Mucosa of rectum (tissue), 2 donors: ENCODE results near the gene RAD50.
"Not testable (repeated sequence)": the region's sequence is repeated elsewhere in the genome, so short reads cannot be mapped to it uniquely, and the experiment has no call there.

Source experiments
- H3K27ac ChIP-seq, 2 donors: one replicate each; pipeline ENCODE4 v1.7.0; 2013; ENCODE audit warnings: inconsistent platforms in 2 of 2, low read depth in 2 of 2, low read length in 2 of 2
- H3K27me3 ChIP-seq, 2 donors: one replicate each; pipeline ENCODE4 v1.7.0; 2013; ENCODE audit warnings: low read length in 2 of 2; ENCODE audit not compliant: control insufficient read depth in 2 of 2, insufficient read depth in 2 of 2
- H3K36me3 ChIP-seq, 2 donors: one replicate each; pipeline ENCODE4 v1.7.0; 2013; ENCODE audit warnings: low read length in 2 of 2; ENCODE audit not compliant: control insufficient read depth in 2 of 2, insufficient read depth in 2 of 2
- H3K4me1 ChIP-seq, 2 donors: one replicate each; pipeline ENCODE4 v1.7.0; 2013; ENCODE audit warnings: low read length in 2 of 2, mild to moderate bottlenecking in 1 of 2; ENCODE audit not compliant: control insufficient read depth in 2 of 2, insufficient read depth in 2 of 2
- H3K4me3 ChIP-seq, 2 donors: one replicate each; pipeline ENCODE4 v1.7.0; 2013; ENCODE audit warnings: low read length in 2 of 2
- H3K9ac ChIP-seq, 2 donors: one replicate each; pipeline ENCODE4 v1.7.0; 2013; ENCODE audit warnings: low read length in 2 of 2, low read depth in 1 of 2, mild to moderate bottlenecking in 1 of 2
- H3K9me3 ChIP-seq, 2 donors: one replicate each; pipeline ENCODE4 v1.7.0; 2013; ENCODE audit warnings: low read length in 2 of 2; ENCODE audit not compliant: control insufficient read depth in 2 of 2
- donor health status: healthy.
- donor health status: Normal muscosa, but diverticular disease.

RAD50 gene

DNA sequence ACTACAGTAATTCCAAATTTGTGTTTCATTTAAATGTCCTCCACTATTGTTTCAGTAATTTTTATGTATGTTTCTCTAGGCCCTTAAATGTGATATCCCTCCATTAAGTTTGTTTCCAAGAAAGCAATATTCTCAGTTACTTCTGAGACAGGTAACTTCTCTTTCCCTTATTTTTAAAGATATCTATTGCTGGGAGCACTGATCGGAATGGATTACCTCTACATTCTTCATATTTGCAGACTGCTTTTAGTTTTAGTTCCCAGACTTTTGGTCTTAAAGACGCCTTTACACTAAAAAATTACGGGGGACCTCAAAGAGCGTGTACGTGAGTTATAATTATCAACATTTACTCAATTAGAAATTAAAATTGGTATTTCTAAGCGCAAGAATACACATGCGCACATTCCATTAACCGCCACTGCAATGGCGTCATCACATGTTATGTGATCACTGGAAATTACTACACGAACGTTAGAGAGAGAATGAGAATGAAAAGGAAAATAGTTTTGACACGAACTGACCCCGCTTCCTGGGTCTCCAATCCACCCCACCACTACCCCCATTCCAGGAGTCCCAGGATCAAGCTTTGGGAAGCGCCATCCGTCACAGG is 519 bp upstream of the RAD50 start:
- peak overlapping the region; percentile 90 to 93 for H3K4me3 ChIP-seq
- H3K9ac ChIP-seq: peak overlapping the region; percentile 79 to 90
- no peaks in the 10 kb centered on the region for H3K9me3 ChIP-seq
- H3K27me3 ChIP-seq: no peaks in the 10 kb centered on the region
- peaks cover 0 to 2% of the 10 kb centered on the region in 2 donors for H3K36me3 ChIP-seq
- H3K27ac ChIP-seq: peak overlapping the region; percentile 78 to 85
- peaks cover 4 to 12% of the 10 kb centered on the region in 2 donors for H3K4me1 ChIP-seq

GRCh38 chr5:132557478-132558172 is 848 bp downstream of the RAD50 start:
- peak overlapping the region; percentile 90 to 93 for H3K4me3 ChIP-seq
- peak overlapping the region; percentile 79 to 90 for H3K9ac ChIP-seq

GRCh38 chr5:132559383-132560060 is 2.7 kb downstream of the RAD50 start:
- no peak overlapping the region for H3K4me3 ChIP-seq
- H3K27me3 ChIP-seq: no peaks in the 10 kb centered on the region
- H3K4me1 ChIP-seq: peaks cover 4 to 12% of the 10 kb centered on the region in 2 donors
- H3K9me3 ChIP-seq: no peaks in the 10 kb centered on the region
- H3K36me3 ChIP-seq: peaks cover 23% of the 10 kb centered on the region in 2 donors
- no peak overlapping the region for H3K9ac ChIP-seq
- H3K27ac ChIP-seq: no peak overlapping the region

More at GRCh38 chr5:132557478-132558172, 848 bp downstream of the RAD50 start:
- peaks cover 12 to 13% of the 10 kb centered on the region in 2 donors for H3K36me3 ChIP-seq
- no peaks in the 10 kb centered on the region for H3K27me3 ChIP-seq
- H3K4me1 ChIP-seq: peaks cover 4 to 12% of the 10 kb centered on the region in 2 donors
- peak overlapping the region; percentile 78 to 85 for H3K27ac ChIP-seq
- H3K9me3 ChIP-seq: no peaks in the 10 kb centered on the region

DNA sequence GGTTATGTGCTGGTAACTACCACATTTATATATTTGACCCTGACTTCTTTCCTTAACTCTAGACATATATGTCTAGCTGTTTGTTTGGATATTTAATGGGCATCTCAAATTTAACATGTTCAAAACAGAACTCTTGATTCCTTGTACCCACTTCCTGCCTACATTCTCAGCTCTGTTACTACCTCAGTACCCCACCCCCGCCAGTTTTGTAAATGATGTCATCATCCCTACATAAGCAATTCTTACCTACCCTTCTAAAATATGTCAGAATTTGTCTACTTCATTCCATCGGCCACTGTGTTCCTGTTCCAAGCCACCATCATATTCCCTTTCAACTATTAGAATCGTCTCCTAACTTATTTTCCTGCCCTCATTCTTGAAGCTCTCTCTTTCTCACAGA is 4.8 kb downstream of the RAD50 start:
- Histone ChIP-seq H3K27me3 (no peaks in the 10 kb centered on the region), H3K27ac (no peak overlapping the region), H3K9ac (no peak overlapping the region), H3K4me1 (peaks cover 4 to 12% of the 10 kb centered on the region in 2 donors), H3K4me3 (no peak overlapping the region), H3K9me3 (no peaks in the 10 kb centered on the region), H3K36me3 (peaks cover 28 to 32% of the 10 kb centered on the region in 2 donors)

GRCh38 chr5:132564555-132564954 is 7.8 kb downstream of the RAD50 start:
- H3K4me1 ChIP-seq, H3K9ac ChIP-seq, H3K4me3 ChIP-seq, H3K9me3 ChIP-seq, H3K27ac ChIP-seq, H3K27me3 ChIP-seq: not testable (repeated sequence)
- peaks cover 34 to 42% of the 10 kb centered on the region in 2 donors for H3K36me3 ChIP-seq

GRCh38 chr5:132566657-132567056 is 9.9 kb downstream of the RAD50 start:
- Histone ChIP-seq H3K27ac (no peak overlapping the region), H3K9ac (no peak overlapping the region), H3K36me3 (peaks cover 32 to 38% of the 10 kb centered on the region in 2 donors), H3K27me3 (no peaks in the 10 kb centered on the region), H3K4me1 (no peaks in the 10 kb centered on the region), H3K4me3 (no peak overlapping the region), H3K9me3 (no peaks in the 10 kb centered on the region)

DNA sequence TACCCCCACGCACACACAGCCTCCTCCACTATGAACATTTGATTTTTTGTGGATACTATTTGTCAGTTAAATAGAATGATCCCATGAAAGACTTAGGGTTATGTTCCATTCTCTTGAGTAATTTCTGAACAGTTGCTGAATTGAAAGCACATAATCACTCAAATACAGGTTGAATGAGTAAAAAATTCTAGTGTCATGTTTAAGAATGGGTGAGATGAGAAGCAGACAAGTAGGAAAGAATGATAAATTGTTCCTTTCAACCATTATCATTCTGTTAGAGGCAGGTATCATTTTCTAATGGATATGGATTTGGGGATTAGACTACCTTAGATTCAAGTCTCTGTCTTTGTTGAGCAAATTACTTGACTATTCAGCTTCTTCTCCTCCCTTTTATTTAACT is 19.3 kb downstream of the RAD50 start:
- no peak overlapping the region for H3K27ac ChIP-seq
- no peaks in the 10 kb centered on the region for H3K4me1 ChIP-seq
- no peaks in the 10 kb centered on the region for H3K9me3 ChIP-seq
- H3K4me3 ChIP-seq: no peak overlapping the region
- no peak overlapping the region for H3K9ac ChIP-seq
- peaks cover 35% of the 10 kb centered on the region in 2 donors for H3K36me3 ChIP-seq
- no peaks in the 10 kb centered on the region for H3K27me3 ChIP-seq

DNA sequence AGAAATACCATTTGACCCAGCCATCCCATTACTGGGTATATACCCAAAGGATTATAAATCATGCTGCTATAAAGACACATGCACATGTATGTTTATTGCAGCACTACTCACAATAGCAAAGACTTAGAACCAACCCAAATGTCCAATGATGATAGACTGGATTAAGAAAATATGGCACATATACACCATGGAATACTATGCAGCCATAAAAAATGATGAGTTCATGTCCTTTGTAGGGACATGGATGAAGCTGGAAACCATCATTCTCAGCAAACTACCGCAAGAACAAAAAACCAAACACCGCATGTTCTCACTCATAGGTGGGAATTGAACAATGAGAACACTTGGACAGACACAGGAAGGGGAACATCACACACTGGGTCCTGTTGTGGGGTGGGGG is 27.8 kb downstream of the RAD50 start:
- not testable (repeated sequence) for H3K4me1 ChIP-seq, H3K9me3 ChIP-seq, H3K4me3 ChIP-seq, H3K9ac ChIP-seq, H3K27me3 ChIP-seq, H3K27ac ChIP-seq
- H3K36me3 ChIP-seq: peaks cover 36 to 52% of the 10 kb centered on the region in 2 donors

GRCh38 chr5:132586063-132586462 is 29.3 kb downstream of the RAD50 start:
- Histone ChIP-seq H3K9me3 (no peaks in the 10 kb centered on the region), H3K4me3 (no peak overlapping the region), H3K9ac (no peak overlapping the region), H3K36me3 (peaks cover 35 to 49% of the 10 kb centered on the region in 2 donors), H3K27me3 (no peaks in the 10 kb centered on the region), H3K4me1 (no peaks in the 10 kb centered on the region), H3K27ac (no peak overlapping the region)

DNA sequence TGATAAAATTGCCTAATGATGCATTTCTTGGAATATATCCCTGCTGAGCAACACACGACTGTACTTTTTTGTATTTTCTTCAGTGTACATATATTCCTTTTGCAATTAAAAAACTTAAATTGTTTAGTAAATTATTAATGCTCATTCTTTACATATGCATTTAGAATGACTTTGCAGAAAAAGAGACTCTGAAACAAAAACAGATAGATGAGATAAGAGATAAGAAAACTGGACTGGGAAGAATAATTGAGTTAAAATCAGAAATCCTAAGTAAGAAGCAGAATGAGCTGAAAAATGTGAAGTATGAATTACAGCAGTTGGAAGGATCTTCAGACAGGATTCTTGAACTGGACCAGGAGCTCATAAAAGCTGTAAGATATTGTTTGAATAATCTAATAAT is 32.7 kb downstream of the RAD50 start:
- peaks cover 54 to 57% of the 10 kb centered on the region in 2 donors for H3K36me3 ChIP-seq
- H3K9me3 ChIP-seq: no peaks in the 10 kb centered on the region
- H3K27me3 ChIP-seq: no peaks in the 10 kb centered on the region
- H3K27ac ChIP-seq: no peak overlapping the region
- no peak overlapping the region for H3K9ac ChIP-seq
- no peaks in the 10 kb centered on the region for H3K4me1 ChIP-seq
- H3K4me3 ChIP-seq: no peak overlapping the region
